GM19324 (cell line): ENCODE measurements around the gene TP53AIP1.
"Not testable (repeated sequence)": the region's sequence is repeated elsewhere in the genome, so short reads cannot be mapped to it uniquely, and the experiment has no call there.

Experiments
- ATAC-seq: cut with Tn5 transposase; IDR thresholded peaks from one replicate; pipeline ENCODE4 v1.9.1; 2021; ENCODE audit warnings: mild to moderate bottlenecking, moderate library complexity; ENCODE audit not compliant: unreplicated experiment, low FRiP score

Gene TP53AIP1

DNA sequence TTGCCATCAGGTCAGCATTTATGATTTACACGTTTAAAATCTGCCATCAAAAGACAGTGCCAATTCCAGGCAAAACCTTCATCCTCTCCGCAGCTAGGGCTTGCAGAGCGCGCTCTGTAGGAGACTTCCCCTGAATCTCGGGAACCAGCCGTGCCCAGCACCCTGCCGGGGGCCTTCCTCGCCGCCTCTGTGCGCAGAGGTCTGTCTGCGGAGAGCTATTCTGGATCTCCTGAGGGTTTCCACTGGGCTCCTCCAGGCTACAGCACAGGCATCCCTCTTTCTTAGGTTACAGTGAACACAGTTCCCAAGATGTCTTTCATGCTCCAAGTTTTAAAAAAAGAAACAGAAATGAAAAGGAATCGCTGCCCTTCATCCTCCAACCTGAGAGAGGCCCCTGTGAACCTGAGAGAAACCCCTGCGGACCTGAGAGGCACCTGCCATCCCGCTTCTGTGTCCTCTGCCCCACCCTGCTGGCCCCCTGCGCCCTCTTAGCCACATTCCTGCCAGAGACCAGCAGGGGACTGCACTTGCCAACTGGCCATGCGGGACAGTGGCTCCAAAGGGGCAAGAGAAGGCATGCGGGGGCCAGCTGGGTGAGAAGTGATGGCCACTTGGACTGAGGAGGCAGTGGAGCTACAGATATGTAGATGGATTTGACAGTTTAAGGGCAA lies 16.1 kb downstream of the TP53AIP1 start:
- no peak for ATAC-seq

DNA sequence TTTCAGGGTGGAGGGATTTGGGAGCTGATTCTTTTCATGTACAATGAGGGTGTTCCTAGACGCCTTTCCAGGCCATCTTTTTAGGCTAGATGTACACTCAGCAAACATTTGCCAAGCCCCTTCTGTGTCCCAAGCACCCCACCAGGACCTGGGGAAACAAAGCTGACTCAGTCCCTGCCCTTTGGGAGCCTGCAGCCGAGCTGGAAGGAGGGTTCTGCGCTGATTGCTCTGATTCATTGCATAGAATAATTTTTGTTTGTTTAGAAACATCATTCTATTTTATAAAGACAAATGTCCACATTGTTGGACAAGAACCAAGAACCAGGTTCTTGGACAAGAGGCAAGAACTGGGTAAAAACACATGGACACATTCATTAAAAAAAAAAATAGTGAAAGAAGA lies 16.7 kb downstream of the TP53AIP1 start:
- ATAC-seq: no peak

DNA sequence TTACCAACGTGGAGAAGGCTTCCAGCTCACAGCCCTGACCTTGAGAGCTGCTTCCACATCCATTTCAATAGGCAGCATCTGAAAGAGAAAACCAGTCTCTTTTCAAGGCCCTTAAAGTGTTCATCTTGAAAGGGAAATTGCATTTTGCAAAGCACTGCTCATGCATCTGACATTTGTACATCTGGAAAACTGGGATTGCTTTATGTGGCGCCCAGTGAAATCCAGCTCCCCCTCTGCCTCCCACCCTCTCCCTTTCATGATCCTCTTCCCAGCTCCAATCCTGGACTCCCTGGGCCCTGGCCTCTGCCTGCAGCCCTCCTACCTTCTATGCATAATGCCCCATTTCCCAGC lies 17.4 kb downstream of the TP53AIP1 start:
- no peak for ATAC-seq

DNA sequence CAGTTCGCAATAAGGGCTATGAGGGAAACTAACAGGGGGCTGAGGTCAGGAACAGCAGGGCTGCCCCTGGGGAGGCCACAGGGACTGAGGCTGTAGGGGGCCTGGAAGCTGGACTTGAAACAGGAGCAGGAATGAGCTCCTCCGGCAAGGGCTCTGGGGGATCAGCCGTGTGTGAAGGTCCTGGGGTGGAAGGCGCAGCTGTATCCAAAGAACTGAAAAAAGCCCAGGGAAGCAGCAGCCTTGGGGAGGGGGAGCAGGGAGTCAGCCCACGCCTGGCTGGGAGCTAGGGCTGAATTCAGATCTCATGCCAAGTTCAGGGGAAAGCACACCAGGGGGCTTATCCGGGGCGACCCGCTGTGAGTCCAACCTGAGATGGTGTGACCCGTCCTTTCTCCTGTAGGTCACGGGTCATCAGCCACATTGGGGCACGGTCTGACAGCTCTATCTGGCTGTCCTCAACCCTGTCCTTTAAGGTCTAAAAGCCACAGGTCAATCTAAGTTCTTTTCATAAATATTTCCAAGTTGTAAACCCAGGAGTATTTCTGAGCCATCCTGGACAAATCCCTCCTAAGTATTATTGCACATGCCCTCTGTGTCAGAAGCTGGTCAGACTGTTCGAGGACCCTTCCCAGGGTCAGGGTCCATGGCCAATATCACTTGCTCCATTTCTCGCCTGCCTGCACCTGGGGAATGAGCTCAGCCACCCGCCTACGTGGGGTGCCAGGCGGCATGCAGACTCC lies 18.0 kb downstream of the TP53AIP1 start:
- ATAC-seq: no peak

DNA sequence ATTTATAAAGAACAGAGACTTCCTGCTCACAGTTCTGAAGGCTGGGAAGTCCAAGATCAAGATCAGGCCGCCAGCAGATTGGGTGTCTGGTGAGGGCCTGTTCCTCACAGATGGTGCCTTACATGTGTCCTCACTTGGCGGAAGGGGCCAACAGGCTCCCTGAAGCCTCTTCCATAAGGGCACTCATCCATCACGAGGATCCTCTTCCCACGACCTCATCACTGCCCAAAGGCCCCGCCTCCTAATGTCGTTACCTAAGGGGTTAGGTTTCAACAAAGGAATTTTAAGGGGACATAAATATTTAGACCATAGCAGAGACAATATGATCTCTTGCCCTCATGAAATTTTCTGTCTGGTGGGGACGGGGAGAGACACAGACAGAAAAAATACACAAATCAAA lies 18.6 kb downstream of the TP53AIP1 start:
- ATAC-seq: no peak

DNA sequence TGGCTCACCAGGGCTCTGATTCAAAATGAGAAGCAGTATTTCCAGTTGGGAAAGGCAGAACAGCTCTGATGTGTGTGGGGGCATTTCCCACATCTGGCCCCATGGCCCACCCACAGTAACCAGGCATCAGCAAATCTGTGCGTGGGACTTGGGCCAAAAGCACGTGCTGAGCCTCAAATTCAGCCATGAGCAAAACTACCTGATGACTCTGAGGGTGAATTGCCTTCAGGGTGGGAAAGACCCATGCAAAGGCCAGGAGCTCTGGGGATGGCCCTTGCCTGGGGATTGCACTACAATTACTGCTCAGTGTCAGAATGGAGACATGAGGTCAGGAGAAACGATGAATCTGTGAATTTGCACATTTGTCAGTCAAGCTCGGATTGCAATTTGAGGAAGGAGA lies 20.9 kb downstream of the TP53AIP1 start:
- ATAC-seq: no peak

DNA sequence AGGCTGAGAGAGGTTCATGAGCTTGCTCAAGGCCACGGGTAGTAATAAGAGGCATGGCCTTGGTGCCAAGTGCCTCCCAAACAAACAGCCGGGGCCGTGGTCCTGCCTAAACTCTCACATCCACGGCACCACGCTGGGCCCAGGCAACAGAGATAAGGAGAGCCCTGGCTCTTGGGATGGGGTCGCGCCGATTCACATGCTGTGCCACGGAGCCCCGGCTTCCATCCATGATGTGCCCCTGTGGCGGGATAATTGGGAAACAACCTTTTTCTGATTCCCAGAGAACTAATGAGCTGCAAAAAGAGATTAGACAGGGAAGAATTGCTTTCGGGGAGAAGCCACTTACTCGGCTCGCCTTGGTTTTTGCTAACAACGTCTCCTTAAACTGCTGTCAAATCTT lies 22.0 kb downstream of the TP53AIP1 start:
- ATAC-seq: no peak

DNA sequence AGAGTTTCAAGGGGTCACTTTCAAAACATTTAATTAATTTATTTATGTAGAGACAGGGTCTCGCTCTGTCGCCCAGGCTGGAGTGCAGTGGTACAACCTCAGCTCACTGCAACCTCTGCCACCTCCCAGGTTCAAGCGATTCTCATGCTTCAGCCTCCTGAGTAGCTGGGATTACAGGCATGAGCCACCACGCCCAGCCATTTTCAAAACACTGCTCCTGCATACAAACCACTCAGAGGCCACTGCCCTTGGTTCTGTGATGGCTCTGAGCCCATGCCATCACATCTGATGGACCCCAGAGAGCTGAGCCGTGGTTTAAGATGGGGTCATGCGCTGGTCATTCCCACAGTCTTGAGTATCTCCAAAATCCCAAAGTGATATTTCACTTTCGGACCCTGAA lies 23.0 kb downstream of the TP53AIP1 start:
- not testable (repeated sequence) for ATAC-seq

DNA sequence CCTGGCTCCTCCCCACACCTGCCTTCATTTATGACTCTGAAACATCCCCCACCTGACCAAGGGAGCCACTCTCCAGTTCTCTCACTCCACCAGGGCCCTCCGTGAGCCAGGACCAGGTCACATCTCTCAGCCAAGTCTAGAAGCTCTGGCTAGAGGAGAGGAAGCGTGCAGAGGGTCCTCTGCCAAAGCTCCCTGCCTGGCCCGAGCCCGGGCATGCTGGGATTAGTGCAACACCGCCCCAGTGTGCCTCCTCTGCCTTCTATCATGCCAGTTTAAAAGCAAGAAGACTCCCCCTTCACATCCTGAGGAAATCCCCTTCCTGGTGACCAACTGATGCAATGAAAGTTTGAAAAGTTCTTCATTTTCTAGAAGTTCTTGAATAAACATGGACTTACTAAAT lies 23.5 kb downstream of the TP53AIP1 start:
- no peak for ATAC-seq

DNA sequence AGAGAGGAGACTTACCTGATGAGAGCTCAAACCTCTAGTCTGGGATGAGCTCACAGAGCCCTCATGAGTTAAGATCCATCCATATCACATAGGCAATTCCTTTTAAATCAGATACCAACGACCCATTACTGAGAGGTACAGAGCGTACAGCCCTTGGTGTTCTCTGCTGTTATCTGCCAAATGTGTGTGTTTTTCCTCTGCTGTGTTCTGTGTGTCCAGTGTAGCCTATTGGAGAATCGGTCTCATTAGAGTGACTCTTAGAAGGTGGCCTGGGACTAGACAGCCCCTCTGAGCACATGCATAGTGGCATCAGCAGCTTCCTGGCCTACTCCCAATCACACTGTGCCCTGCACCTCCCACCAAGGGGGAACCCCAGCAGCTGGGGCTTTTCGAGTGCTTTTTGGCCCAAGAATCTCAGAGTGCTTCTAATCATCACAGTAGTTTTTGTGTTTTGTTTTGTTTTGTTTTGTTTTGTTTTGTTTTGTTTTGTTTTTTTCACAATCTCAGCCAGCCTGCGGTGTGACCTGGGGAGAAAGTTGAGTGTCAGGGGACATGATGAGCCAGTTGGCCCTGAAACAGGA lies 25.4 kb downstream of the TP53AIP1 start:
- no peak for ATAC-seq

DNA sequence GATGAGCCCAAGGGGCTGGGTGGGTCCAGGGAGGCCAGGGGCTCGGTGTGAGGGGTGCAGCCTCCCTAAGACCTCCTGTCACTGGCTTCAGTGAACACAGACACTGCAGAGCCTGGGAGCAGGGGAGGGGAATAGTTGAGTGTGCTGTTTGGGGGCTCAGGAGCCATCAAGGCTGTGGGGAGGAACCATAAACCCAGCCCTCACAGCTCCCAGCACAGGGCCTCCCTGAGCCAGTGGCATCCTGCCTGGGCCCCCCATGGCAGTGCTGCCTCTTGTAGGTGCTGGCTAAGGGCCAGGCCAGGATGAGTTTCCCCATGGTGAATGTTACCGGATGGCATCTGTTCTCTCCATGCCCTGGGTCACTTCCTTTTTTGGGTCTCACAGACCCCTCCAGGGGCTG lies 26.0 kb downstream of the TP53AIP1 start:
- no peak for ATAC-seq

DNA sequence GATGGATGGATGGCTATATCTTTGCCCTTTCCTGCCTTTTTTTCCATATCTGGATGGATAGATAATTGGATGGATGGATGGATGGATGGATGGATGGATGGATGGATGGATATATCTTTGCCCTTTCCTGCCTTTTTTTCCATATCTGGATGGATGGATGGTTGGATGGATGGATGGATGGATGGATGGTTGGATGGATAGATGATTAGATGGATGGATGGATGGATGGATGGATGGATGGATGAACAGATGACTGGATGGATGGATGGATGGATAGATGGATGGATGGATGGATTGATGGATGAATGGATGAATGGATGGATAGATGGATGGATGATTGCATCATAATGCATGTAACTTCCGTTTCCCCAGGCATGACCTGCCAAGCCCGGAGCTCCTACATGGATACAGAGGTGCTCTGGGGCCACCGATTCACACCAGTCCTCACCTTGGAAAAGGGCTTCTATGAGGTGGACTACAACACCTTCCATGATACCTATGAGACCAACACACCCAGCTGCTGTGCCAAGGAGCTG lies 26.6 kb downstream of the TP53AIP1 start:
- ATAC-seq: no peak

DNA sequence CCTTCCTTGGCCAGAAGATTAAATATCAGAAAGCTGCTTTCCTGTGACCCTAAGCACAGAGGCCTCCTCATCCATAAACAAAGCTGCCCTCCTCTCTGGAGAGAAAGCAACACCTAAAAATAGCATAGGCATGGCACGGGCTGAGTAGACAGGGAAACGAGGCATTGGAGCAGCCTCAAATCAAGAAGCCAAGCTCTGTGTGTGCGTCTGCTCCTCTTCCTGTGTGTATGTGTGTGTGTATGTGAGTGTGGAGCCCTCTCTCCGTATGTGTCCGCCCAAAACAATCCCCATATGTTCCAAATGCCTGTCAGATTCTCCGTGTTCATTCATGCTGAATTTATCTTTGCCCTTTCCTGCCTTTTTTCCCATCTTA lies 27.5 kb downstream of the TP53AIP1 start:
- no peak for ATAC-seq

DNA sequence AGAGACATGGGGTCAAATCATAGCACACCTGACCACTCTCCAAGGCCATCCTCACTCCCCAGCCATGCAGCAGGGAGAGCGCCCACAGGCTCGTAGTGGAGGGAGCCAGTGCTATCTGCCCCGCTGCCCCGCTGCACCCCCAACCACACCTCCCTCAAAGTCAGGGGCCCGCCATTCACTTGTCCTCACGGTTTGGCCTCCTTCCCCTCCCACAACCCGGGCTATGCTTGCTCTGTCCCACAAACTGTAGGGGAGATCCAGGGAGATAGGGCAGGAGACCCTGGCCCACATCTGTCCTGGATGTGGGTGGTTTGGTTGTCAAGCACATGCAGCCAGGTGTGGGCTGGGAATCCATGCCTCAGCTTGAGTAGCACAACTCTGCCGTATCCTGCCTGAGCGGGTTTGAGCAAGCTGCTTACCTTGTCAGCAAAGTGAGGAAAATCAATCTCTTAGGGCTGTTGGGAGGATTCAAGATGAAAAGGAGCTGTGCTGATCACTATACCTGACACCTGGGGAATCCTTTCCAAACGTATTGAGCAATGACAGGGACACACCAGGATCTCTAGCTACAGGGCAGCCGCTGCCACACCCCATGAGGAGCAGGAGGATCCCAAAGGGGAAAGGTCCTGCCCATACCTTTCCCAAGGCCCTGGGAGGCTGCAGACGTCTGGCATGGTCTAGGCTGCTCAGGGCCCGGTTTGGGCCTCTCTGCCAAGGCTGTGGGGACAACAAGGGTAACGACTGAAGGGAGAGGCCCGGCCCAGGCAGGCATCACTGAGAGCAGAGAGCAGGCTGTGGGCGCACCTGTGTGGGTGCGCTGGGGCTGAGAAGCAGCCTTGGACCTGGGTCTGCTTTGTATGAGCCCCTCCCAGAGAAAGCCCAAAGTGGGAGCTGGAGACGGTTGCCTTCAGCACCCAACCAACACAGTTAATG lies 28.2 kb downstream of the TP53AIP1 start:
- no peak for ATAC-seq

DNA sequence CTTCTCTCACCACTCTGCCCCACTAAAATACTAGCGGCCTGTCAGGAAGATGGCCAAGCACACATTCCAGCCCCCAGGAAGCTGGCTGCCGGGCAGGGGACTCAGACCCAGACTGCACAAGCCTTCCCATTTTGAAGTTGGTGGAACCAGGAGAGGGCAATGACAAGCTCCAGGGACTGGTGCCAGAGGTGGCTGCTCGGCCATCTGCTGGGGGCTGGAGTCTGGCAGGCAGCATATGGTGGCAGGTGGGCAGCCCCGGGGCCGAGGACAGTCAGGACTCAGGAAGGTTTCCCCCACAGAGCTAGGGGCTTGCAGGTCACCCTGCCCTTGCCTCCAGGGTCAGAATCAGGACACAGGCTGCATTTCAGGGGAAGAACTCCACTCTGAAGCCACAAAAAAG lies 28.9 kb downstream of the TP53AIP1 start:
- no peak for ATAC-seq

DNA sequence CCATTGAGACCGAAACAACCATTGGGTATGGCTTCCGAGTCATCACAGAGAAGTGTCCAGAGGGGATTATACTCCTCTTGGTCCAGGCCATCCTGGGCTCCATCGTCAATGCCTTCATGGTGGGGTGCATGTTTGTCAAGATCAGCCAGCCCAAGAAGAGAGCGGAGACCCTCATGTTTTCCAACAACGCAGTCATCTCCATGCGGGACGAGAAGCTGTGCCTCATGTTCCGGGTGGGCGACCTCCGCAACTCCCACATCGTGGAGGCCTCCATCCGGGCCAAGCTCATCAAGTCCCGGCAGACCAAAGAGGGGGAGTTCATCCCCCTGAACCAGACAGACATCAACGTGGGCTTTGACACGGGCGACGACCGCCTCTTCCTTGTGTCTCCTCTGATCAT lies 31.0 kb downstream of the TP53AIP1 start:
- ATAC-seq: no peak

DNA sequence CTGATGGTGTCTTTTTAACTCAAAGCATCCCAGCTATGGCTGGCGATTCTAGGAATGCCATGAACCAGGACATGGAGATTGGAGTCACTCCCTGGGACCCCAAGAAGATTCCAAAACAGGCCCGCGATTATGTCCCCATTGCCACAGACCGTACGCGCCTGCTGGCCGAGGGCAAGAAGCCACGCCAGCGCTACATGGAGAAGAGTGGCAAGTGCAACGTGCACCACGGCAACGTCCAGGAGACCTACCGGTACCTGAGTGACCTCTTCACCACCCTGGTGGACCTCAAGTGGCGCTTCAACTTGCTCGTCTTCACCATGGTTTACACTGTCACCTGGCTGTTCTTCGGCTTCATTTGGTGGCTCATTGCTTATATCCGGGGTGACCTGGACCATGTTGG lies 31.4 kb downstream of the TP53AIP1 start:
- ATAC-seq: no peak

DNA sequence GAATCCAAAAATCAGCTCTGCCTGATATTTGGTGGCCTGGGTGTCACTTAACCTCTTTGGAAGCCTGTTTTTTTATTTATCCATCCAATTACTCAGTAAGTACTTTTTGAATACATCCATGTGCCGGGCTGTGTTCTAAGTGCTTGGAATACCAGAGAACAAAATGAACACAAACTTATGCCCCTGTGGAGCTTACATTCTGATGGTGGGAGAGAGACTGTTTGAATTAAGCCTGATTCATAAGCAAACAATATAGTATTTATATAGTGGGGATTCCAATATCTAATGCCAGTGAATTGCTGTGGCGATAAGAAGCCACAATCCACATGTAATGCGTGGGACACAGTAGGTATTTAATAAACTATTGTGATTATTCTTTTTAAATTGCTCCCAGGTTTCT lies 32.1 kb downstream of the TP53AIP1 start:
- ATAC-seq: no peak

DNA sequence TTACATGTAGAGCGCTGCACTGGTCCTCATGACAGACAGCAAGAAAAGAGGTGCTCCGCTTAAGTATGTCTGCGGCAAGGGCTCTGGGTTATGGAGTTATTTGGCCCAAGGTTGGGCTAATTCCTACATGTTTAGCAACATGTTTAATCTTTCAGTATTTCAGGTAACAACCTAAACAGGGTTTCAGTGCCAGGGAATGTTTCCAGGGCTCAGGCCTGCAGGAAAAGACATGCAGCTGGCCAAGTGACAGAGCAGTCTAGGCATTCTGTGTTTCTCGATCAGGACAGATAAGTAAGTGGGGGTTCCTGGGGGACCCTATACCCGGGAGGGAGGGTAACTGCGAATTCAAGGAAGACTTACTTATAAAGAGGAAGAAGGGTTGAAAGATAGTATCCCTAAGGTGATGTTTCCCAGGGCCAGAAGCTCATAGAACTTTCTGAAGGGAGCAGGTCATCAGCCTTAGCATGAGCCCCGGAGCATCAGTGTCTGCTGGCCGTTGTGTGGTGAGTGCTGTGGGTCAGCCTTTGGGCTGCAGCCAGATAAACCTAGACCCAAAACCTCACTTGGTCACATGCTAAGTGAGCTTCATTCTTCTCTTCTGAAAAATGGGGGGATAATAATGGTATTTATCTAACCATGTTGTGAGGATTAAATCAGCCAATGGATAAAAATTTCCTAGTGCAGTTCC lies 33.1 kb downstream of the TP53AIP1 start:
- ATAC-seq: no peak
